CD4-positive, alpha-beta T cell treated with Interleukin-12 subunit alpha and Interleukin-12 subunit beta, for 1 hour (primary cell): ENCODE results near the gene WNT2B.

ENCODE experiments used
- DNase-seq: peaks from one replicate; pipeline ENCODE4 v3.0.0-alpha.2; 2020

The WNT2B gene

GRCh38 chr1:112530832-112531231 lies 22.1 kb downstream of the WNT2B start:
- DNase-seq: no peak

- no peak for DNase-seq
Observed at GRCh38 chr1:112532064-112532463, 23.3 kb downstream of the WNT2B start.

GRCh38 chr1:112533029-112533428 lies 24.3 kb downstream of the WNT2B start:
- DNase-seq: no peak

- no peak for DNase-seq
Observed at GRCh38 chr1:112536561-112536960, 27.8 kb downstream of the WNT2B start.

- DNase-seq: no peak
Observed at GRCh38 chr1:112537456-112537855, 28.7 kb downstream of the WNT2B start.

GRCh38 chr1:112538883-112539282 lies 30.1 kb downstream of the WNT2B start:
- no peak for DNase-seq

GRCh38 chr1:112540226-112540794 lies 31.5 kb downstream of the WNT2B start:
- DNase-seq: no peak

GRCh38 chr1:112541299-112541698 lies 32.5 kb downstream of the WNT2B start:
- no peak for DNase-seq

GRCh38 chr1:112542206-112542973 lies 33.6 kb downstream of the WNT2B start:
- no peak for DNase-seq

GRCh38 chr1:112544011-112544688 lies 35.4 kb downstream of the WNT2B start:
- DNase-seq: no peak

- DNase-seq: no peak
Observed at GRCh38 chr1:112544751-112545150, 36.0 kb downstream of the WNT2B start.

- DNase-seq: no peak
Observed at GRCh38 chr1:112546076-112546475, 37.3 kb downstream of the WNT2B start.

GRCh38 chr1:112548547-112548946 lies 39.8 kb downstream of the WNT2B start:
- DNase-seq: no peak

GRCh38 chr1:112549590-112549989 lies 40.8 kb downstream of the WNT2B start:
- DNase-seq: no peak

- DNase-seq: no peak
Observed at GRCh38 chr1:112554411-112554810, 45.6 kb downstream of the WNT2B start.

GRCh38 chr1:112557385-112557784 lies 48.6 kb downstream of the WNT2B start:
- DNase-seq: no peak

GRCh38 chr1:112558634-112559033 lies 49.9 kb downstream of the WNT2B start:
- DNase-seq: no peak

- no peak for DNase-seq
Observed at GRCh38 chr1:112563341-112563740, 54.6 kb downstream of the WNT2B start.

GRCh38 chr1:112564081-112564480 lies 55.3 kb downstream of the WNT2B start:
- no peak for DNase-seq

GRCh38 chr1:112565800-112566199 lies 57.0 kb downstream of the WNT2B start:
- no peak for DNase-seq

GRCh38 chr1:112575154-112575804 lies 66.5 kb downstream of the WNT2B start:
- DNase-seq: no peak

GRCh38 chr1:112576240-112576639 lies 67.5 kb downstream of the WNT2B start:
- no peak for DNase-seq
